Body of pancreas (tissue), 4 donors: ENCODE measurements around the gene RANBP17.

Experiments
- CTCF ChIP-seq, 7 experiments: fragments of 450-650 bp in 4 of 7; fragments of 200-600 bp in 3 of 7; sonication (generic) in 3 of 7; IDR thresholded peaks; one replicate each; pipeline ENCODE4 v1.5.1; 2016 to 2019; ENCODE audit warnings: antibody characterized with exemption in 7 of 7
- POLR2A ChIP-seq, 3 donors: fragments of 450-650 bp; IDR thresholded peaks; one replicate each; pipeline ENCODE4 v1.6.1; 2016; ENCODE audit warnings: antibody characterized with exemption in 3 of 3, mild to moderate bottlenecking in 2 of 3

- TF ChIP-seq CTCF (IDR thresholded peaks at IDR 0.05) (no peak), POLR2A (IDR thresholded peaks at IDR 0.05) (no peak)
These were observed 254.9 kb downstream of the RANBP17 start for GRCh38 chr5:171116719-171117118.
